Memory B cell (primary cell): Measurements from ENCODE around the gene CXCL17.

Source experiments
- ATAC-seq: fragments of 150-1000 bp; cut with Tn5 transposase; 2 replicates; pipeline ENCODE4 v1.10.0; 2021; ENCODE audit warnings: low read depth, mild to moderate bottlenecking, moderate library complexity
- DNase-seq, 2 donors: peaks; one replicate each; pipeline ENCODE4 v3.0.0; 2022; ENCODE audit warnings: low spot score in 2 of 2
- H3K27ac Mint-ChIP-seq: one replicate; pipeline ENCODE4 v1.8.0; 2022; ENCODE audit warnings: mild to moderate bottlenecking, moderate library complexity, mixed read lengths
- H3K27me3 Mint-ChIP-seq: one replicate; pipeline ENCODE4 v1.8.0; 2022; ENCODE audit warnings: mixed read lengths
- H3K36me3 Mint-ChIP-seq: one replicate; pipeline ENCODE4 v1.8.0; 2022; ENCODE audit warnings: mild to moderate bottlenecking, mixed read lengths
- H3K4me1 Mint-ChIP-seq: one replicate; pipeline ENCODE4 v1.8.0; 2022; ENCODE audit warnings: mixed read lengths
- H3K4me3 Mint-ChIP-seq: one replicate; pipeline ENCODE4 v1.8.0; 2022; ENCODE audit warnings: mild to moderate bottlenecking, moderate library complexity, mixed read lengths
- H3K9me3 Mint-ChIP-seq: one replicate; pipeline ENCODE4 v1.8.0; 2022; ENCODE audit warnings: mixed read lengths

Gene CXCL17

GRCh38 chr19:42388851-42389489, 53.8 kb downstream of the CXCL17 start:
- H3K27ac Mint-ChIP-seq: peak overlapping the region; percentile 1
- H3K36me3 Mint-ChIP-seq: no peaks in the 10 kb centered on the region
- peaks cover 6% of the 10 kb centered on the region for H3K4me1 Mint-ChIP-seq
- no peak overlapping the region for H3K4me3 Mint-ChIP-seq
- no peaks in the 10 kb centered on the region for H3K9me3 Mint-ChIP-seq
- ATAC-seq (no peak), DNase-seq (no peak)
- H3K27me3 Mint-ChIP-seq: peaks cover 18% of the 10 kb centered on the region

GRCh38 chr19:42386974-42387707, 55.6 kb downstream of the CXCL17 start:
- ATAC-seq (peak; percentile 94), DNase-seq (peak; percentile 78 to 86)
- Mint-ChIP-seq H3K27ac (no peak overlapping the region), H3K4me1 (peaks cover 6% of the 10 kb centered on the region), H3K27me3 (peaks cover 25% of the 10 kb centered on the region), H3K9me3 (no peaks in the 10 kb centered on the region), H3K4me3 (peak overlapping the region; percentile 82), H3K36me3 (no peaks in the 10 kb centered on the region)

GRCh38 chr19:42380155-42380554, 62.6 kb downstream of the CXCL17 start:
- Mint-ChIP-seq H3K27me3 (peaks cover 10% of the 10 kb centered on the region), H3K4me1 (no peaks in the 10 kb centered on the region), H3K9me3 (no peaks in the 10 kb centered on the region), H3K27ac (no peak overlapping the region), H3K36me3 (peaks cover 3% of the 10 kb centered on the region), H3K4me3 (no peak overlapping the region)
- no peak for DNase-seq
- no peak for ATAC-seq
